ENCODE data around the gene LRP1B. TPM values are rescaled to one million over a fixed set of nuclear protein-coding genes. Genes with fewer than 3 reads are reported as not detected.

Gene LRP1B
- total and polyA plus RNA-seq, 4 donors: 0.01 to 0.84 (median 0.17) TPM

- no peak overlapping the region for H3K4me3 ChIP-seq (ENCODE audit: low read depth in 1 of 3, low read length in 3 of 3)
- H3K27me3 ChIP-seq (ENCODE audit: control insufficient read depth in 4 of 4, insufficient read depth in 4 of 4, low read length in 3 of 4): no peaks in the 10 kb centered on the region
- no peak overlapping the region for H3K9ac ChIP-seq (ENCODE audit: low read depth in 1 of 2, low read length in 2 of 2)
- TF ChIP-seq RXRA (IDR thresholded peaks at IDR 0.05) (no peak), FOXA1 (IDR thresholded peaks at IDR 0.05) (no peak), EGR1 (IDR thresholded peaks at IDR 0.05; ENCODE audit: low read depth in 2 of 2) (no peak), JUND (IDR thresholded peaks at IDR 0.05) (no peak), FOXA2 (IDR thresholded peaks at IDR 0.05) (no peak), TAF1 (conservative IDR thresholded peaks at IDR 0.05) (no peak), NR2F2 (IDR thresholded peaks at IDR 0.05) (no peak), GABPA (IDR thresholded peaks at IDR 0.05 in 1 of 2, conservative IDR thresholded peaks at IDR 0.05 in 1 of 2) (no peak), ATF3 (IDR thresholded peaks at IDR 0.05) (no peak), ZBTB33 (IDR thresholded peaks at IDR 0.05) (no peak), YY1 (IDR thresholded peaks at IDR 0.05) (no peak)
- TF ChIP-seq, protein P1, sequence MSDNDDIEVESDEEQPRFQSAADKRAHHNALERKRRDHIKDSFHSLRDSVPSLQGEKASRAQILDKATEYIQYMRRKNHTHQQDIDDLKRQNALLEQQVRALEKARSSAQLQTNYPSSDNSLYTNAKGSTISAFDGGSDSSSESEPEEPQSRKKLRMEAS (IDR thresholded peaks at IDR 0.05): no peak
- H3K36me3 ChIP-seq (ENCODE audit: control insufficient read depth in 4 of 4, insufficient read depth in 3 of 4, low read depth in 1 of 4, low read length in 3 of 4): no peaks in the 10 kb centered on the region
- DNase-seq (ENCODE audit: low spot score): no peak
- no peaks in the 10 kb centered on the region for H3K4me1 ChIP-seq (ENCODE audit: control insufficient read depth in 4 of 4, insufficient read depth in 4 of 4, low read length in 3 of 4)
- no peak overlapping the region for H3K27ac ChIP-seq (ENCODE audit: low read depth in 1 of 2, low read length in 2 of 2)
- no peaks in the 10 kb centered on the region for H3K9me3 ChIP-seq (ENCODE audit: control insufficient read depth in 4 of 4, low read length in 3 of 4)
Observed at GRCh38 chr2:141199711-141200110, 931.1 kb downstream of the LRP1B start.

GRCh38 chr2:141195087-141195486 is 935.7 kb downstream of the LRP1B start:
- H3K27me3 ChIP-seq (ENCODE audit: control insufficient read depth in 4 of 4, insufficient read depth in 4 of 4, low read length in 3 of 4): no peaks in the 10 kb centered on the region
- 81% methylated on average over 1 of the region's 1 CpG for WGBS
- no peak for TF ChIP-seq JUND (IDR thresholded peaks at IDR 0.05)
- no peak for TF ChIP-seq NR2F2 (IDR thresholded peaks at IDR 0.05)
- TF ChIP-seq CTCF (IDR thresholded peaks at IDR 0.05; ENCODE audit: low read depth, low read length, missing input control): no peak
- TF ChIP-seq RAD21 (IDR thresholded peaks at IDR 0.05): no peak
- TF ChIP-seq GABPA (IDR thresholded peaks at IDR 0.05 in 1 of 2, conservative IDR thresholded peaks at IDR 0.05 in 1 of 2): no peak
- TF ChIP-seq TAF1 (conservative IDR thresholded peaks at IDR 0.05): no peak
- TF ChIP-seq RXRA (IDR thresholded peaks at IDR 0.05): no peak
- no peak for TF ChIP-seq FOXA1 (IDR thresholded peaks at IDR 0.05)
- TF ChIP-seq, protein P2, sequence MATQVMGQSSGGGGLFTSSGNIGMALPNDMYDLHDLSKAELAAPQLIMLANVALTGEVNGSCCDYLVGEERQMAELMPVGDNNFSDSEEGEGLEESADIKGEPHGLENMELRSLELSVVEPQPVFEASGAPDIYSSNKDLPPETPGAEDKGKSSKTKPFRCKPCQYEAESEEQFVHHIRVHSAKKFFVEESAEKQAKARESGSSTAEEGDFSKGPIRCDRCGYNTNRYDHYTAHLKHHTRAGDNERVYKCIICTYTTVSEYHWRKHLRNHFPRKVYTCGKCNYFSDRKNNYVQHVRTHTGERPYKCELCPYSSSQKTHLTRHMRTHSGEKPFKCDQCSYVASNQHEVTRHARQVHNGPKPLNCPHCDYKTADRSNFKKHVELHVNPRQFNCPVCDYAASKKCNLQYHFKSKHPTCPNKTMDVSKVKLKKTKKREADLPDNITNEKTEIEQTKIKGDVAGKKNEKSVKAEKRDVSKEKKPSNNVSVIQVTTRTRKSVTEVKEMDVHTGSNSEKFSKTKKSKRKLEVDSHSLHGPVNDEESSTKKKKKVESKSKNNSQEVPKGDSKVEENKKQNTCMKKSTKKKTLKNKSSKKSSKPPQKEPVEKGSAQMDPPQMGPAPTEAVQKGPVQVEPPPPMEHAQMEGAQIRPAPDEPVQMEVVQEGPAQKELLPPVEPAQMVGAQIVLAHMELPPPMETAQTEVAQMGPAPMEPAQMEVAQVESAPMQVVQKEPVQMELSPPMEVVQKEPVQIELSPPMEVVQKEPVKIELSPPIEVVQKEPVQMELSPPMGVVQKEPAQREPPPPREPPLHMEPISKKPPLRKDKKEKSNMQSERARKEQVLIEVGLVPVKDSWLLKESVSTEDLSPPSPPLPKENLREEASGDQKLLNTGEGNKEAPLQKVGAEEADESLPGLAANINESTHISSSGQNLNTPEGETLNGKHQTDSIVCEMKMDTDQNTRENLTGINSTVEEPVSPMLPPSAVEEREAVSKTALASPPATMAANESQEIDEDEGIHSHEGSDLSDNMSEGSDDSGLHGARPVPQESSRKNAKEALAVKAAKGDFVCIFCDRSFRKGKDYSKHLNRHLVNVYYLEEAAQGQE (IDR thresholded peaks at IDR 0.05): no peak
- no peak for TF ChIP-seq HNF4G (IDR thresholded peaks at IDR 0.05)
- no peak for TF ChIP-seq HNF4A (conservative IDR thresholded peaks at IDR 0.05)
- TF ChIP-seq ZBTB33 (IDR thresholded peaks at IDR 0.05): no peak
- TF ChIP-seq ATF3 (IDR thresholded peaks at IDR 0.05): no peak
- TF ChIP-seq YY1 (IDR thresholded peaks at IDR 0.05): no peak
- no peak for TF ChIP-seq FOXA2 (IDR thresholded peaks at IDR 0.05)
- TF ChIP-seq EGR1 (IDR thresholded peaks at IDR 0.05; ENCODE audit: low read depth in 2 of 2): no peak
- TF ChIP-seq SP1 (IDR thresholded peaks at IDR 0.05): no peak
- TF ChIP-seq, protein P1 (IDR thresholded peaks at IDR 0.05): no peak
- no peak overlapping the region for H3K4me3 ChIP-seq (ENCODE audit: low read depth in 1 of 3, low read length in 3 of 3)
- H3K9me3 ChIP-seq (ENCODE audit: control insufficient read depth in 4 of 4, low read length in 3 of 4): no peaks in the 10 kb centered on the region
- H3K36me3 ChIP-seq (ENCODE audit: control insufficient read depth in 4 of 4, insufficient read depth in 3 of 4, low read depth in 1 of 4, low read length in 3 of 4): no peaks in the 10 kb centered on the region
- no peak for DNase-seq (ENCODE audit: low spot score)
- no peak overlapping the region for H3K27ac ChIP-seq (ENCODE audit: low read depth in 1 of 2, low read length in 2 of 2)
- H3K4me1 ChIP-seq (ENCODE audit: control insufficient read depth in 4 of 4, insufficient read depth in 4 of 4, low read length in 3 of 4): no peaks in the 10 kb centered on the region
- H3K9ac ChIP-seq (ENCODE audit: low read depth in 1 of 2, low read length in 2 of 2): no peak overlapping the region
